ENCODE results near the gene KLHL24.
"Not testable (repeated sequence)": the region's sequence is repeated elsewhere in the genome, so short reads cannot be mapped to it uniquely, and the experiment has no call there.

The KLHL24 gene

DNA sequence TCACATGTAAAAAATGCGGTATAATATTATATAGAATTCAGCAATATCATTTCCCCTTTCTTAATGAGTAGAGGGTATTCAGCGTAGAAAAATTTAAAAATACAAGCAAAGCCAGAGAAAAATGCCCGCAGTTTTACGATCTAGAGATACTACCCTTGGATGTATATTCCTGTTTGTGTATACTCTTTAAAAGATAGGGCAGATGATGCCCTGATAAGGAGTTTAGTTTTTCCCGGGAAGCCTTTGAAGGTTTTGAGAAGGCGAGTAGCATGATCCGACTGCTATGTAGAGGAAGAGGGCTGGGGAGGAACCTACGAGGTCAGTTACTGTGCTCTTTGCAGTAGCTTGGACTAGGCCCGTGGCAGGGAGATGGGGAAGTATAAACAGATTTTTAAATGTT, 63.3 kb downstream of the KLHL24 start:
- TF ChIP-seq CTCF (conservative IDR thresholded peaks at IDR 0.05; ENCODE audit: low read depth, low read length): no peak
- peak overlapping the region; percentile 96 for H3K4me3 ChIP-seq (ENCODE audit: low read length)
- DNase-seq (ENCODE audit: low read depth): no peak

- H3K4me3 ChIP-seq (ENCODE audit: low read length): peak overlapping the region; percentile 96
- no peak for TF ChIP-seq CTCF (conservative IDR thresholded peaks at IDR 0.05; ENCODE audit: low read depth, low read length)
- DNase-seq (ENCODE audit: low read depth): no peak
These were observed 64.0 kb downstream of the KLHL24 start for GRCh38 chr3:183699238-183699947.

GRCh38 chr3:183701744-183702143, 66.3 kb downstream of the KLHL24 start:
- no peak overlapping the region for H3K4me3 ChIP-seq (ENCODE audit: low read length)
- TF ChIP-seq CTCF (conservative IDR thresholded peaks at IDR 0.05; ENCODE audit: low read depth, low read length): no peak
- DNase-seq (ENCODE audit: low read depth): no peak

GRCh38 chr3:183703892-183704291, 68.5 kb downstream of the KLHL24 start:
- not testable (repeated sequence) for H3K4me3 ChIP-seq (ENCODE audit: low read length); DNase-seq (ENCODE audit: low read depth)

- TF ChIP-seq CTCF (conservative IDR thresholded peaks at IDR 0.05; ENCODE audit: low read depth, low read length): no peak
- no peak overlapping the region for H3K4me3 ChIP-seq (ENCODE audit: low read length)
- peak; percentile 86 for DNase-seq (ENCODE audit: low read depth)
These were observed 74.8 kb downstream of the KLHL24 start for GRCh38 chr3:183710231-183710630.

DNA sequence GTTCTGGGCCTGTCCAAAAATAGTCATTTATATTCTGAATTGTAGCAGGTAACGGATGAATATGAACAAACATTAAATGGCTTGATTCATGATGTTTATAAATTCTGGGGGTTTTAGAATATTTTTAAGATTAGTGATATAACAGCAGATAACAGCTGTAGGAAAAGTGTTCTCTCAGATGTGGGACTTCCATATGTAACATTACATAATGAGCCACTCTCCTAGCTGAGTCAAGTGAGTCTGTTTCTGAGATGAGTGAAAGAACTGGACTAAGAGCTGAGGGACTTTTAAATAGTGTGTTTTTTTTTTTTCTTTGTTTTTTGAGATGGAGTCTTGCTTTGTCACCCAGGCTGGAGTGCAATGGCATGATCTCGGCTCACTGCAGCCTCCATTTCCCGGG, 76.1 kb downstream of the KLHL24 start:
- no peak for TF ChIP-seq CTCF (conservative IDR thresholded peaks at IDR 0.05; ENCODE audit: low read depth, low read length)
- DNase-seq (ENCODE audit: low read depth): no peak

DNA sequence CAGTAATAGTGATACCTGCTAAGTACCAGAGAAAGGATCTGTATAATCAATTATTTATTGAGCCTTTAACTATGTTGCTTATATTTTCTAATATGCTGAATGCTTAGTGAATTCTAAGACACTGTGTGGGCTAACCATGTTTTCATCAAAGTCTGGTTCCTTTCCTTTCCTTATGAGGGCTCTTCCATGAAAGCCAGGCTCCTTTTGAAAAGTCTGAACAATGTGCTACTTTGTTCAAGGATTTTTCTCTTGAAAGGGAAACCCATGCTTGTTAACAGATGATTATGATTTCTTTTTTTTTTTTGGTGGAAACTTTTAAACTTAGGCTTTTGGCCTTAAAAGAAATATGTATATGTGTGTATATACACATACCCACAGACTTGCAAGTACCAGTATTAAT, 79.2 kb downstream of the KLHL24 start:
- DNase-seq (ENCODE audit: low read depth): no peak
- no peak for TF ChIP-seq CTCF (conservative IDR thresholded peaks at IDR 0.05; ENCODE audit: low read depth, low read length)
- no peak overlapping the region for H3K4me3 ChIP-seq (ENCODE audit: low read length)

More for the DNA sequence above, 76.1 kb downstream of the KLHL24 start:
- H3K4me3 ChIP-seq (ENCODE audit: low read length): no peak overlapping the region
